Suprapubic skin (tissue), 3 donors: Measurements from ENCODE around the gene SPATA6L.

ENCODE experiments used
- CTCF ChIP-seq, 2 donors: fragments of 200-600 bp in 1 of 2; fragments of 450-650 bp in 1 of 2; sonication (generic) in 1 of 2; IDR thresholded peaks; one replicate each; pipeline ENCODE4 v1.5.1; 2016 to 2019; ENCODE audit warnings: antibody characterized with exemption in 2 of 2, mild to moderate bottlenecking in 1 of 2, moderate library complexity in 1 of 2
- POLR2A ChIP-seq, 2 donors: fragments of 450-650 bp; IDR thresholded peaks; one replicate each; pipeline ENCODE4 v1.6.1; 2017; ENCODE audit warnings: antibody characterized with exemption in 2 of 2, mild to moderate bottlenecking in 2 of 2, moderate library complexity in 2 of 2

- peak; percentile 8 to 61 for TF ChIP-seq CTCF (IDR thresholded peaks at IDR 0.05)
- no peak for TF ChIP-seq POLR2A (IDR thresholded peaks at IDR 0.05)
These were observed 61.6 kb downstream of the SPATA6L start for GRCh38 chr9:4604678-4605095.
